GM10248 (cell line): ENCODE measurements around the gene GABPB2.

Source experiments
- CTCF ChIA-PET: fragments of 300-600 bp; sonication (Branson Sonifier 250); formaldehyde crosslinking; extraction: SDS; loops from one replicate; lab custom pipeline; 2021; ENCODE audit warnings: antibody characterized with exemption; lab: Yijun Ruan, JAX
- POLR2A ChIA-PET: fragments of 350-650 bp; sonication (Branson Sonifier 250); formaldehyde crosslinking; extraction: SDS; loops from one replicate; lab custom pipeline; 2020; ENCODE audit warnings: antibody characterized with exemption; lab: Yijun Ruan, JAX
- DNase-seq: peaks from one replicate; pipeline ENCODE4 v3.0.0; 2012; ENCODE audit errors: extremely low spot score
- TF ChIP-seq, protein P1 (sequence below): IDR thresholded peaks from 2 replicates; pipeline ENCODE4 v1.5.1; 2012; ENCODE audit warnings: mild to moderate bottlenecking, low read depth; ENCODE audit errors: extremely low read depth, missing control alignments, control extremely low read depth

Gene GABPB2

DNA sequence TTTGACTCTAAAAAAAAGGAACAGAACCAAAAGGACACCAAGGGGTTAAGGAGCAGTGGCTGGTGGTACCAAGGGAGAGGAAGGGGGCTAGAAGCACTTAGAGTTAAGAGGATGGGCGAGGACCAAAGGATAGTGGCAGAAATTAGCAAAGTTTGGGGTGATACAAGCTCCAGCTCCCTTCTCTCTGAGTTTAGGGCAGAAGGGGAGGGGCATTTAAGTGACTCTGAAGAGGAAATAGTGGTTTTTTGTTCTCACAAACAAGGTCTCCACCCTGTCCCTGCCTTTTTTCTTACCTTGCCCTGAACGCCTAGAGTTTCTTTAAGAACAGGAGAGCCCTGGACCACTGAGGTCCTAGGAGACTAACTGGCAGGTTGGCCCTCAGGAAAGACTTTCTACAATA, 14.4 kb upstream of the GABPB2 start:
- POLR2A ChIA-PET: no interaction called here
- TF ChIP-seq, protein P1, sequence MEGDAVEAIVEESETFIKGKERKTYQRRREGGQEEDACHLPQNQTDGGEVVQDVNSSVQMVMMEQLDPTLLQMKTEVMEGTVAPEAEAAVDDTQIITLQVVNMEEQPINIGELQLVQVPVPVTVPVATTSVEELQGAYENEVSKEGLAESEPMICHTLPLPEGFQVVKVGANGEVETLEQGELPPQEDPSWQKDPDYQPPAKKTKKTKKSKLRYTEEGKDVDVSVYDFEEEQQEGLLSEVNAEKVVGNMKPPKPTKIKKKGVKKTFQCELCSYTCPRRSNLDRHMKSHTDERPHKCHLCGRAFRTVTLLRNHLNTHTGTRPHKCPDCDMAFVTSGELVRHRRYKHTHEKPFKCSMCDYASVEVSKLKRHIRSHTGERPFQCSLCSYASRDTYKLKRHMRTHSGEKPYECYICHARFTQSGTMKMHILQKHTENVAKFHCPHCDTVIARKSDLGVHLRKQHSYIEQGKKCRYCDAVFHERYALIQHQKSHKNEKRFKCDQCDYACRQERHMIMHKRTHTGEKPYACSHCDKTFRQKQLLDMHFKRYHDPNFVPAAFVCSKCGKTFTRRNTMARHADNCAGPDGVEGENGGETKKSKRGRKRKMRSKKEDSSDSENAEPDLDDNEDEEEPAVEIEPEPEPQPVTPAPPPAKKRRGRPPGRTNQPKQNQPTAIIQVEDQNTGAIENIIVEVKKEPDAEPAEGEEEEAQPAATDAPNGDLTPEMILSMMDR: no peak
- CTCF ChIA-PET: interaction anchor here (1.1 to 9.5 kb wide), 3 partner anchors 8 to 100 kb away, joined by 3 to 69 read pairs (median 10); partner anchors contain the start of genes C1orf56, GABPB2 and TNFAIP8L2
- no peak for DNase-seq

DNA sequence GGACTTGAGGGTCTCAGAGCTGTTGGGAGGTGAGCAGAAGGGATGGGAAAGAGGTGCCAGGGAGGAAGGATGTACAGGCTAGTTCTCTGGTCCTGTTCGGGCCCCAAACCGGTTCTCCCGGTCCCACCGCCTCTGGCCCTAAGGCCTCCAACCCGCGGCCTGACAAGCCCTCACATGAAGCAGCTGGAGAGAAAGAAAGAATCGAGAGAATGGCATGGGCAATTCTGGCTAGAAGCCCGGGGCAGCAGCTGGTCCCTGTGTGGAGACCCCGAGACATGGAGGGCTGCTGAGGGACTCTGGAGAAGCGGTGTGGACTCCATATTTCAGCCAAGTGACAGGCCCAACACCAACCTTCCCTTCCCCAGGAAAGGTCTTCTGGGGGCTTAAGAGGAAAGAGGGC, 11.9 kb upstream of the GABPB2 start:
- POLR2A ChIA-PET: interaction anchor here (1.2 to 2.0 kb wide), 3 partner anchors 9 to 16 kb away, joined by 4 to 10 read pairs (median 4); partner anchors contain the start of gene C1orf56
- TF ChIP-seq, protein P1: no peak
- DNase-seq: no peak
- CTCF ChIA-PET: interaction anchor here (0.9 to 9.5 kb wide), 12 partner anchors 10 to 97 kb away, joined by 3 to 69 read pairs (median 7); partner anchors contain the start of genes C1orf56, GABPB2, MINDY1 and TNFAIP8L2

GRCh38 chr1:151059109-151060006, 11.2 kb upstream of the GABPB2 start, which contains the start of gene CDC42SE1:
Gene CDC42SE1 (minus strand): TSS chr1:151059622. CDS start chr1:151055730, 3,892 bp downstream.
- TF ChIP-seq, protein P1: peak; percentile 75
- ChIA-PET POLR2A (interaction anchor here (1.2 to 2.0 kb wide), 3 partner anchors 10 to 16 kb away, joined by 4 to 10 read pairs (median 4); partner anchors contain the start of gene C1orf56), CTCF (interaction anchor here (0.9 to 9.5 kb wide), 13 partner anchors 9 to 97 kb away, joined by 3 to 69 read pairs (median 4); partner anchors contain the start of genes C1orf56, GABPB2, MINDY1 and TNFAIP8L2)
- DNase-seq: peak; percentile 92

DNA sequence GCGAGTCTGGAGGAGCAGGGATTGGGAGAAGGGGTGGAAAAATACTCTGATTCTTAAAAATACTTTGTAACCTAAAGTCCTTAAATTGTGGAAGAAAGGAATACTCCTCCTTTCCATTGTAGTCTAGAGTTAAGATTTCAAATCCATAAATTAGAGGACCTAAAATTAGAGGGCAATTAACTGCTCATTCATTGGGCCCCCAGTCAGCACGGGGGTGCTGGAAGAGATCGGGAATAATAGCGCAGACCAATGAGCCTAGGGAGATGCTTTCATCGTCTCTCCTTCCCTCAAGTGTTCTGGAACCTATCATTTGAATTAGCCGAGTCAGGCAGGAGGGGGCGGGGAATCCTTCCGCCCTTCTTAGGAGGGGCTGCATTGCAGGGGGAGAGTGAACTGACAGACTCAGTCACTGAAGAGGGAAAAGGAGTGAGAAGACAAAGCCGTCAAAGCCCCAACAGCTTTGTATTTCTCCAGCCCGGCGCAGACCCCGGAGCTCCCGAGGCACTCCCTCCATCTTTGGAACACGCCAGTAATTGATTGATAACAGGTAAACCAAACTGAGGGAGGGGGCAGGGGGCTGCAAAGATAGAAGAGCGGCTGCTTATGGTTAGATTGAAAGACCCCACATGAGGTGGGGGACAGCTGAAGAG, 10.4 kb upstream of the GABPB2 start, which contains the start of gene MLLT11:
Gene MLLT11, plus strand, starts transcription at position 391 of the 650 bp plus-strand sequence. CDS start 6,828 bp downstream, outside the sequence.
- peak; percentile 37 for DNase-seq
- CTCF ChIA-PET: interaction anchor here (1.0 to 9.5 kb wide), 12 partner anchors 8 to 96 kb away, joined by 3 to 69 read pairs (median 4); partner anchors contain the start of genes C1orf56, GABPB2, MINDY1 and TNFAIP8L2
- POLR2A ChIA-PET: no interaction called here
- TF ChIP-seq, protein P1: no peak

DNA sequence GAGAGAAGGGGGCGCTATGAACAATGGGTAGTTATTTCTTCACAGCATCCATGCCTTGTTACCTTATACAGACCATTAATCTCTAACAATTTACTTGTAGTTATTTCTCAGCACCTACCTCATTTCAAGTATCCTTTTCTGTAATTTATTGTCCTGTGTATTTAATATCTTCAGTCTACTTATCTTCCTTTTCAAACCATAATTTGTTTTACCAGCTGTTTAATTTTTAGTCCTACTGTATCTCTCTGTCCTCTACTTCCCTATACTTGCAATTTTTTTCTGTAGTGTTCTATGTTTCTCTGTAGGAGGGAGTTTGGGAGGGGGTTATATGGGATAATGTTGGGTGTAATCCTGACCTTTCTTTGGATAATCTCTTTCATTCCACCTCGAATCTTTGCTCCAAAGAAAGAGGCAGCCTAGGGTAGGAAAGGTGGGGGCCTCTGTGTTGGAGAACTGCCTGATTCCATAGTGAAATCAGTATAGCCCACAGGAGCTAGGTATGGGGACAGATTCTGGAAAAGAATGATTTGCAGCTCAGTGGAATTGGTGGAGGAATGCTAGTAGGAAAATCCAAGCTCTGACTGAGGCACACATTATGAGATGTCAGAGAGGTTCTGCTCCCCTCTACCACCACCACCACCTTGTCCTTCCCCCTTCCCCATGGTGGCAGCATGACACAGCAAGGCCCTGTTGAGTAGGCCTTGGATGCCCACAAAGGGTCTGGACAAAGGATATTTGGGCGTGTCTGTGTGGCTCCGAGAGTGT, 9.7 kb upstream of the GABPB2 start:
- TF ChIP-seq, protein P1: no peak

More for the DNA sequence above, 9.7 kb upstream of the GABPB2 start:
- ChIA-PET POLR2A (no interaction called here), CTCF (interaction anchor here (0.7 to 9.5 kb wide), 9 partner anchors 8 to 95 kb away, joined by 3 to 69 read pairs (median 4); partner anchors contain the start of genes C1orf56, GABPB2 and TNFAIP8L2)
- DNase-seq: no peak
